Peyer's patch (tissue), 4 donors: ENCODE results near the gene HPSE.

Experiments used
- POLR2A ChIP-seq, 2 donors: fragments of 450-650 bp; IDR thresholded peaks; one replicate each; pipeline ENCODE4 v1.5.1; 2017; ENCODE audit warnings: antibody characterized with exemption in 2 of 2, mild to moderate bottlenecking in 2 of 2, moderate library complexity in 2 of 2
- TF ChIP-seq, protein P1 (sequence below), 6 experiments: fragments of 450-650 bp in 4 of 6; fragments of 200-600 bp in 2 of 6; sonication (generic) in 1 of 6; IDR thresholded peaks; one replicate each; pipeline ENCODE4 v1.5.1; 2017 to 2019; ENCODE audit warnings: antibody characterized with exemption in 6 of 6, mild to moderate bottlenecking in 3 of 6, moderate library complexity in 1 of 6

- TF ChIP-seq, protein P1, sequence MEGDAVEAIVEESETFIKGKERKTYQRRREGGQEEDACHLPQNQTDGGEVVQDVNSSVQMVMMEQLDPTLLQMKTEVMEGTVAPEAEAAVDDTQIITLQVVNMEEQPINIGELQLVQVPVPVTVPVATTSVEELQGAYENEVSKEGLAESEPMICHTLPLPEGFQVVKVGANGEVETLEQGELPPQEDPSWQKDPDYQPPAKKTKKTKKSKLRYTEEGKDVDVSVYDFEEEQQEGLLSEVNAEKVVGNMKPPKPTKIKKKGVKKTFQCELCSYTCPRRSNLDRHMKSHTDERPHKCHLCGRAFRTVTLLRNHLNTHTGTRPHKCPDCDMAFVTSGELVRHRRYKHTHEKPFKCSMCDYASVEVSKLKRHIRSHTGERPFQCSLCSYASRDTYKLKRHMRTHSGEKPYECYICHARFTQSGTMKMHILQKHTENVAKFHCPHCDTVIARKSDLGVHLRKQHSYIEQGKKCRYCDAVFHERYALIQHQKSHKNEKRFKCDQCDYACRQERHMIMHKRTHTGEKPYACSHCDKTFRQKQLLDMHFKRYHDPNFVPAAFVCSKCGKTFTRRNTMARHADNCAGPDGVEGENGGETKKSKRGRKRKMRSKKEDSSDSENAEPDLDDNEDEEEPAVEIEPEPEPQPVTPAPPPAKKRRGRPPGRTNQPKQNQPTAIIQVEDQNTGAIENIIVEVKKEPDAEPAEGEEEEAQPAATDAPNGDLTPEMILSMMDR (IDR thresholded peaks at IDR 0.05): no peak
- TF ChIP-seq POLR2A (IDR thresholded peaks at IDR 0.05): no peak
Measured at GRCh38 chr4:83307920-83308319, 26.7 kb downstream of the HPSE start.
